HEK293 (cell line): ENCODE results near the gene UGT2B17.

ENCODE experiments used
- CTCF ChIA-PET: fragments of 350-600 bp; formaldehyde crosslinking; extraction: SDS; loops from one replicate; lab custom pipeline; 2021; ENCODE audit warnings: antibody characterized with exemption; lab: Yijun Ruan, JAX
- POLR2A ChIA-PET: fragments of 300-600 bp; formaldehyde crosslinking; extraction: SDS; loops from one replicate; lab custom pipeline; 2020; ENCODE audit warnings: antibody characterized with exemption, inconsistent platforms; lab: Yijun Ruan, JAX
- H3K27ac ChIP-seq: fragments of 200-500 bp; sonication (Bioruptor generic); 2 replicates; pipeline ENCODE4 v1.5.1; 2014; ENCODE audit warnings: low read depth, low read length, control low read depth, inconsistent platforms; ENCODE audit errors: extremely low read depth
- H3K36me3 ChIP-seq, 2 experiments: fragments of 200-500 bp in 1 of 2; sonication (Bioruptor generic) in 1 of 2; 1 replicate in 1 of 2; 2 replicates in 1 of 2; pipeline ENCODE4 v1.5.1; 2014 to 2017; ENCODE audit warnings: inconsistent platforms in 2 of 2, low read length in 2 of 2; ENCODE audit not compliant: control insufficient read depth in 2 of 2, insufficient read depth in 1 of 2
- H3K4me1 ChIP-seq: fragments of 200-500 bp; sonication (Bioruptor generic); 2 replicates; pipeline ENCODE4 v1.5.1; 2014; ENCODE audit warnings: mild to moderate bottlenecking, low read length, inconsistent platforms; ENCODE audit not compliant: control insufficient read depth, insufficient read depth
- H3K4me3 ChIP-seq: 2 replicates; pipeline ENCODE4 v1.5.1; 2011; ENCODE audit warnings: low read depth, mild to moderate bottlenecking, control low read depth, low read length, moderate library complexity
- H3K9me3 ChIP-seq: fragments of 200-500 bp; sonication (Bioruptor generic); 2 replicates; pipeline ENCODE4 v1.5.1; 2014; ENCODE audit warnings: low read depth, low read length, inconsistent platforms; ENCODE audit not compliant: control insufficient read depth, insufficient read depth
- KLF8 ChIP-seq: fragments of 450-650 bp; formaldehyde crosslinking; IDR thresholded peaks from 2 replicates; pipeline ENCODE4 v1.5.1; 2016; ENCODE audit warnings: missing biosample characterization, missing genetic modification characterization
- SCRT1 ChIP-seq: fragments of 450-650 bp; formaldehyde crosslinking; IDR thresholded peaks from 2 replicates; pipeline ENCODE4 v1.5.1; 2016; ENCODE audit warnings: missing biosample characterization, missing genetic modification characterization, borderline replicate concordance
- WT1 ChIP-seq: fragments of 450-650 bp; formaldehyde crosslinking; IDR thresholded peaks from 2 replicates; pipeline ENCODE4 v1.5.1; 2016; ENCODE audit warnings: missing biosample characterization, missing genetic modification characterization
- ZFHX2 ChIP-seq: fragments of 450-650 bp; formaldehyde crosslinking; conservative IDR thresholded peaks from 2 replicates; pipeline ENCODE4 v1.5.1; 2016; ENCODE audit warnings: missing biosample characterization, missing genetic modification characterization
- ZNF114 ChIP-seq: fragments of 450-650 bp; formaldehyde crosslinking; IDR thresholded peaks from 2 replicates; pipeline ENCODE4 v1.5.0; 2017; ENCODE audit warnings: missing biosample characterization, missing genetic modification characterization
- ZNF146 ChIP-seq: fragments of 450-650 bp; formaldehyde crosslinking; IDR thresholded peaks from 2 replicates; pipeline ENCODE4 v1.5.1; 2016; ENCODE audit warnings: missing biosample characterization, missing genetic modification characterization
- ZNF24 ChIP-seq: fragments of 450-650 bp; formaldehyde crosslinking; IDR thresholded peaks from 2 replicates; pipeline ENCODE4 v1.5.1; 2016; ENCODE audit warnings: missing biosample characterization, missing genetic modification characterization
- ZNF37A ChIP-seq: fragments of 450-650 bp; IDR thresholded peaks from 2 replicates; pipeline ENCODE4 v1.5.1; 2018; ENCODE audit warnings: missing biosample characterization, missing genetic modification characterization
- ZNF391 ChIP-seq: fragments of 450-650 bp; formaldehyde crosslinking; IDR thresholded peaks from 2 replicates; pipeline ENCODE4 v1.5.1; 2016; ENCODE audit warnings: low read depth, missing biosample characterization, missing genetic modification characterization, borderline replicate concordance
- ZNF473 ChIP-seq: fragments of 450-650 bp; formaldehyde crosslinking; IDR thresholded peaks from 2 replicates; pipeline ENCODE4 v1.5.1; 2017; ENCODE audit warnings: missing biosample characterization, missing genetic modification characterization
- ZNF560 ChIP-seq: fragments of 450-650 bp; formaldehyde crosslinking; IDR thresholded peaks from 2 replicates; pipeline ENCODE4 v1.5.1; 2017; ENCODE audit warnings: missing biosample characterization, missing genetic modification characterization, borderline replicate concordance
- ZNF585B ChIP-seq: fragments of 450-650 bp; formaldehyde crosslinking; IDR thresholded peaks from 2 replicates; pipeline ENCODE4 v1.5.1; 2016; ENCODE audit warnings: missing biosample characterization, missing genetic modification characterization
- ZNF610 ChIP-seq: fragments of 450-650 bp; formaldehyde crosslinking; IDR thresholded peaks from 2 replicates; pipeline ENCODE4 v1.5.1; 2016; ENCODE audit warnings: missing biosample characterization, missing genetic modification characterization, borderline replicate concordance
- ZNF677 ChIP-seq: fragments of 450-650 bp; IDR thresholded peaks from 2 replicates; pipeline ENCODE4 v1.5.0; 2018; ENCODE audit warnings: missing biosample characterization, mild to moderate bottlenecking, missing genetic modification characterization, moderate library complexity
- TF ChIP-seq, protein P1 (sequence below): fragments of 450-650 bp; formaldehyde crosslinking; IDR thresholded peaks from 2 replicates; pipeline ENCODE4 v1.5.1; 2016; ENCODE audit warnings: missing biosample characterization, missing genetic modification characterization
- TF ChIP-seq, protein P2 (sequence below): fragments of 450-650 bp; formaldehyde crosslinking; IDR thresholded peaks from 2 replicates; pipeline ENCODE4 v1.5.1; 2017; ENCODE audit warnings: missing biosample characterization, missing genetic modification characterization
- TF ChIP-seq, protein P3 (sequence below): fragments of 450-650 bp; formaldehyde crosslinking; IDR thresholded peaks from 2 replicates; pipeline ENCODE4 v1.5.1; 2016; ENCODE audit warnings: missing biosample characterization, missing genetic modification characterization
- TF ChIP-seq, protein P4 (sequence below): fragments of 450-650 bp; formaldehyde crosslinking; IDR thresholded peaks from 2 replicates; pipeline ENCODE4 v1.5.1; 2016; ENCODE audit warnings: missing biosample characterization, missing genetic modification characterization, borderline replicate concordance
- TF ChIP-seq, protein P5 (sequence below): fragments of 450-650 bp; formaldehyde crosslinking; IDR thresholded peaks from 2 replicates; pipeline ENCODE4 v1.5.1; 2016; ENCODE audit warnings: missing biosample characterization, missing genetic modification characterization

UGT2B17 gene

DNA sequence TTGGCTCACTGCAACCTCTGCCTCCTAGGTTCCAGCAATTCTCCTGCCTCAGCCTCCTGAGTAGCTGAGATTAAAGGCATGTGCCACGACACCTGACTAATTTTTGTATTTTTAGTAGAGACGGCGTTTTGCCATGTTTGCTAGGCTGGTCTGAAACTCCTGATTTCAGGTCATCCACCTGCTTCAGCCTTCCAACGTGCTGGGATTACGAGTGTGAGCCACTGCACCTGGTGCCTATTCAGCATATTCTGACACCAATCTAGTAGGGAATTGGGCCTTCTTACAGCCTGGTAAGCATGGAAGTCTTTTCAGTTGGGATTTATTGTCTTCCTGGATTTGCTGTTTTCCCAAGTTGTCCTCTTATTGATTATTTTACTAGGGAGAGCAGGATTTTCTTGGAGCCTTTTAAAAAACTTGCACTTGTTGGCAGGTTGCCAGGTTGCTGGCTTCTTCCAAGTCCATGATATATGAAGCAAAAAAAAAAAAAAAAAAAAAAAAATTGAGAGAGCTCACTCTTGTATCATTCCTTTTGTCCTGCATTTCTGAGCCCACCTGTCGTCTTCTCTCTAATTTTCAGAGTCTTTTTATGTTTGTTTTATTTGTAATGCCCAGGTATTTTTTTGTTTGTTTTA lies 85.2 kb downstream of the UGT2B17 start:
- Histone ChIP-seq H3K36me3 (no peaks in the 10 kb centered on the region), H3K27ac (no peak overlapping the region), H3K4me3 (no peak overlapping the region), H3K9me3 (no peaks in the 10 kb centered on the region), H3K4me1 (no peaks in the 10 kb centered on the region)
- POLR2A ChIA-PET, result no interaction called here
- TF ChIP-seq, protein P1, sequence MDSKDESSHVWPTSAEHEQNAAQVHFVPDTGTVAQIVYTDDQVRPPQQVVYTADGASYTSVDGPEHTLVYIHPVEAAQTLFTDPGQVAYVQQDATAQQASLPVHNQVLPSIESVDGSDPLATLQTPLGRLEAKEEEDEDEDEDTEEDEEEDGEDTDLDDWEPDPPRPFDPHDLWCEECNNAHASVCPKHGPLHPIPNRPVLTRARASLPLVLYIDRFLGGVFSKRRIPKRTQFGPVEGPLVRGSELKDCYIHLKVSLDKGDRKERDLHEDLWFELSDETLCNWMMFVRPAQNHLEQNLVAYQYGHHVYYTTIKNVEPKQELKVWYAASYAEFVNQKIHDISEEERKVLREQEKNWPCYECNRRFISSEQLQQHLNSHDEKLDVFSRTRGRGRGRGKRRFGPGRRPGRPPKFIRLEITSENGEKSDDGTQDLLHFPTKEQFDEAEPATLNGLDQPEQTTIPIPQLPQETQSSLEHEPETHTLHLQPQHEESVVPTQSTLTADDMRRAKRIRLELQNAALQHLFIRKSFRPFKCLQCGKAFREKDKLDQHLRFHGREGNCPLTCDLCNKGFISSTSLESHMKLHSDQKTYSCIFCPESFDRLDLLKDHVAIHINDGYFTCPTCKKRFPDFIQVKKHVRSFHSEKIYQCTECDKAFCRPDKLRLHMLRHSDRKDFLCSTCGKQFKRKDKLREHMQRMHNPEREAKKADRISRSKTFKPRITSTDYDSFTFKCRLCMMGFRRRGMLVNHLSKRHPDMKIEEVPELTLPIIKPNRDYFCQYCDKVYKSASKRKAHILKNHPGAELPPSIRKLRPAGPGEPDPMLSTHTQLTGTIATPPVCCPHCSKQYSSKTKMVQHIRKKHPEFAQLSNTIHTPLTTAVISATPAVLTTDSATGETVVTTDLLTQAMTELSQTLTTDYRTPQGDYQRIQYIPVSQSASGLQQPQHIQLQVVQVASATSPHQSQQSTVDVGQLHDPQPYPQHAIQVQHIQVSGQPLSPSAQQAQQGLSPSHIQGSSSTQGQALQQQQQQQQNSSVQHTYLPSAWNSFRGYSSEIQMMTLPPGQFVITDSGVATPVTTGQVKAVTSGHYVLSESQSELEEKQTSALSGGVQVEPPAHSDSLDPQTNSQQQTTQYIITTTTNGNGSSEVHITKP (tag by site-specific recombination), result no peak
- TF ChIP-seq, protein P2, sequence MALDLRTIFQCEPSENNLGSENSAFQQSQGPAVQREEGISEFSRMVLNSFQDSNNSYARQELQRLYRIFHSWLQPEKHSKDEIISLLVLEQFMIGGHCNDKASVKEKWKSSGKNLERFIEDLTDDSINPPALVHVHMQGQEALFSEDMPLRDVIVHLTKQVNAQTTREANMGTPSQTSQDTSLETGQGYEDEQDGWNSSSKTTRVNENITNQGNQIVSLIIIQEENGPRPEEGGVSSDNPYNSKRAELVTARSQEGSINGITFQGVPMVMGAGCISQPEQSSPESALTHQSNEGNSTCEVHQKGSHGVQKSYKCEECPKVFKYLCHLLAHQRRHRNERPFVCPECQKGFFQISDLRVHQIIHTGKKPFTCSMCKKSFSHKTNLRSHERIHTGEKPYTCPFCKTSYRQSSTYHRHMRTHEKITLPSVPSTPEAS, result no peak
- TF ChIP-seq, protein P3, sequence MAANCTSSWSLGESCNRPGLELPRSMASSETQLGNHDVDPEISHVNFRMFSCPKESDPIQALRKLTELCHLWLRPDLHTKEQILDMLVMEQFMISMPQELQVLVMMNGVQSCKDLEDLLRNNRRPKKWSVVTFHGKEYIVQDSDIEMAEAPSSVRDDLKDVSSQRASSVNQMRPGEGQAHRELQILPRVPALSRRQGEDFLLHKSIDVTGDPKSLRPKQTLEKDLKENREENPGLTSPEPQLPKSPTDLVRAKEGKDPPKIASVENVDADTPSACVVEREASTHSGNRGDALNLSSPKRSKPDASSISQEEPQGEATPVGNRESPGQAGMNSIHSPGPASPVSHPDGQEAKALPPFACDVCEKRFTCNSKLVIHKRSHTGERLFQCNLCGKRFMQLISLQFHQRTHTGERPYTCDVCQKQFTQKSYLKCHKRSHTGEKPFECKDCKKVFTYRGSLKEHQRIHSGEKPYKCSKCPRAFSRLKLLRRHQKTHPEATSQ (tag by site-specific recombination), result no peak
- TF ChIP-seq ZNF146 (tag by site-specific recombination) (no peak), ZNF473 (tag by site-specific recombination) (no peak), ZNF677 (tag by site-specific recombination) (no peak), ZNF560 (tag by site-specific recombination) (no peak), SCRT1 (tag by site-specific recombination) (no peak), ZNF610 (tag by site-specific recombination) (no peak), ZNF391 (tag by site-specific recombination) (no peak), ZNF585B (tag by site-specific recombination) (no peak), ZNF37A (tag by site-specific recombination) (no peak), ZNF114 (no peak), ZNF24 (tag by site-specific recombination) (no peak), ZFHX2 (no peak), WT1 (tag by site-specific recombination) (no peak), KLF8 (tag by site-specific recombination) (no peak)
- TF ChIP-seq, protein P4, sequence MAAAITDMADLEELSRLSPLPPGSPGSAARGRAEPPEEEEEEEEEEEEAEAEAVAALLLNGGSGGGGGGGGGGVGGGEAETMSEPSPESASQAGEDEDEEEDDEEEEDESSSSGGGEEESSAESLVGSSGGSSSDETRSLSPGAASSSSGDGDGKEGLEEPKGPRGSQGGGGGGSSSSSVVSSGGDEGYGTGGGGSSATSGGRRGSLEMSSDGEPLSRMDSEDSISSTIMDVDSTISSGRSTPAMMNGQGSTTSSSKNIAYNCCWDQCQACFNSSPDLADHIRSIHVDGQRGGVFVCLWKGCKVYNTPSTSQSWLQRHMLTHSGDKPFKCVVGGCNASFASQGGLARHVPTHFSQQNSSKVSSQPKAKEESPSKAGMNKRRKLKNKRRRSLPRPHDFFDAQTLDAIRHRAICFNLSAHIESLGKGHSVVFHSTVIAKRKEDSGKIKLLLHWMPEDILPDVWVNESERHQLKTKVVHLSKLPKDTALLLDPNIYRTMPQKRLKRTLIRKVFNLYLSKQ (tag by site-specific recombination), result no peak
- TF ChIP-seq, protein P5, sequence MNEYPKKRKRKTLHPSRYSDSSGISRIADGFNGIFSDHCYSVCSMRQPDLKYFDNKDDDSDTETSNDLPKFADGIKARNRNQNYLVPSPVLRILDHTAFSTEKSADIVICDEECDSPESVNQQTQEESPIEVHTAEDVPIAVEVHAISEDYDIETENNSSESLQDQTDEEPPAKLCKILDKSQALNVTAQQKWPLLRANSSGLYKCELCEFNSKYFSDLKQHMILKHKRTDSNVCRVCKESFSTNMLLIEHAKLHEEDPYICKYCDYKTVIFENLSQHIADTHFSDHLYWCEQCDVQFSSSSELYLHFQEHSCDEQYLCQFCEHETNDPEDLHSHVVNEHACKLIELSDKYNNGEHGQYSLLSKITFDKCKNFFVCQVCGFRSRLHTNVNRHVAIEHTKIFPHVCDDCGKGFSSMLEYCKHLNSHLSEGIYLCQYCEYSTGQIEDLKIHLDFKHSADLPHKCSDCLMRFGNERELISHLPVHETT (tag by site-specific recombination), result no peak
- CTCF ChIA-PET, result no interaction called here
